Mesangial cell (primary cell): ENCODE measurements around the gene ZNF692. TPM values are rescaled to one million over a fixed set of nuclear protein-coding genes. Genes with fewer than 3 reads are reported as not detected.

Experiments
- total RNA-seq: library from RNA; depleted of rRNA; stranded (reverse); fragments of >200 nt; gene quantifications from 2 replicates; pipeline ENCODE4 v1.2.3, GENCODE V29; 2015

The ZNF692 gene
- total RNA-seq = 20.3 and 23.6 TPM in 2 replicates

GRCh38 chr1:248858891-248859889 lies at the start of gene ZNF692:
ZNF692 (minus strand) TSS chr1:248859085; CDS start chr1:248858309, 776 bp downstream.

DNA sequence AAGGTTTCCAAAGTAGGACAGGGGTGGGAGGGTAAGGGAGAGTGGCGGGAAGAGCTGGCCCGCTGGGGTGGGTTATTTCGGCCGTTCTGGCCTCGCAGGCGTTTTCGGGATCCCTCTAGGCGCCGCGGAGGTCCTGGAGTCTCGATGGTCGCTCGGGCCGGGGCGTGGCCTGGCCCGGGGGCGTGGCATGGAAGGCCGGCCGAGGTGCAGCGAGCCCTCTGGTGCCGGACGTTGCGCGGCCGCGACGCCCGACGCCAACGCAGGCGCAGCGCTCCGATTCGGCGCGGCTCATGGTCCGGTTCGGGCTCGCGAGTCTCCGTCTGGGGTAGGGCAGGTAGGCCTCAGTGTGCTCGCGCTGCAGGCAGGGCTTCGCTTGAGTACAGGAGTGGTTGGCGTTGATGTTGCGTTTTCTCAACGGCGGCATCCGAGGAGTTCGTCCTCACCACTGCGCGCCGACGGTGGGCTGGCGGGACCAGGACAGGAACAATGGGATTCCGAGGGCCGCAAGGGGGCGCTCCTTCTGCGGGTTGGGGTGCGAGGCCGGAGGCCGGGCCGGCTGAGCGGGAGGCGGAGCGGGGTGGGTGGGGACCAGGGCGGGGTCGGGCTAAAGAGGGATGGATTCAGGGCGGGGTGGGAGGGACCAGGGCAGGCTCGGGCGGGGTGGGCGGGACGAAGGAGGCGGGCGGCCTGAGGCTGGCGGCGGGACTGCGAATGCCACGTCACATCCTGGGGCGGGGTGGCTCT lies 47.3 kb upstream of the ZNF692 start, which contains the start of gene PGBD2:
TSS of gene PGBD2 (plus strand) at position 227 of the 744 bp plus-strand sequence. CDS start 7,628 bp downstream, outside the sequence.

GRCh38 chr1:248837781-248838356 lies 21.0 kb downstream of the ZNF692 start, which contains the start of gene ZNF672:
ZNF672 (plus strand) TSS chr1:248838224; CDS start chr1:248847275, 9,051 bp downstream.

DNA sequence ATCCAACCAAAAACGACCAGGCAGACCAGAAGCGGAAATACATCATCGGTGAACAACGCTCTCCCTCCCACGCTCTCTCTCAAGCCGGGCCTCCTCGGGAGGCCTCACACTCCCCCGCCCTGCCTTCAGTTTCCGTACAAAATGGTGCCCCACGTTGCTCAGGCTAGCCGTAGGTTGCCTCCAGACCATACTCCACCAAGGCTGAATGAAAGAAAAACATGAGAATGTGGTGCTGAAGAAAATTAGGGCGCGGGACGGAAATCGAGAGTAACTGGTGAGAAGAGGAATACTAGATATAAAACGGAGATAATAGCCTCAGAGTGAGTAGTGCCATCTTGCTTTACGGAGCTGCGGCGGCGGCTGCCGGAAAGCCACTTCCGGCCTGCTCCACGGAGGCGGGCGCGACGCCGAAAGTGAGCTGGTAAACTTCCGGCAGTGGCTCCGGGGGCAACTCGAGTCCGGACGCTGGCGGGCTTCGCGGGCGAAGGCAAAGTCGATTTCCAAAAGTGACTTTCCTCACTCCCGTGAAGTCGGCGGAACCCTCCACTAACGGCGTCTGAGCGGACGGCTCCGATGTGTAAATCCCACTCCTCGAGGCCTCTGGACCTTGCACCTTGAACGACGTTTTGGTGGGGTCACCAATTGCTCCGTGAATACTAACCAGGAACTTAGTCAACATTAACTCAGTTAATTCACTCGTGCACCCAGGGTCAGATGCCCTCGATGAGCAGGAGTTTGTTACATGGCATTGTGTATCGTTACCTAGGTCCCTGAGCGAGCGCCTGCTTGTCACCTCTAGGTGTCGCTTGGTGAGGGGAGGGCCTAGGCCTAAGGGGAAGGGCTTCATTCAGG lies 32.8 kb downstream of the ZNF692 start, which contains the start of gene SH3BP5L:
TSS of gene SH3BP5L (minus strand) at position 7 of the 852 bp plus-strand sequence. CDS start 980 bp downstream, outside the sequence.

Other genes with a start within 250 kb of the ZNF692 start
- not detected in 2 replicates for gene OR2T11, start 224.0 kb downstream of the ZNF692 start, total RNA-seq
- gene OR2T35, start 213.8 kb downstream of the ZNF692 start, total RNA-seq = not detected in 2 replicates
- not detected in 2 replicates for gene OR2T27, start 203.6 kb downstream of the ZNF692 start, total RNA-seq
- not detected in 2 replicates for gene OR14I1, start 156.3 kb downstream of the ZNF692 start, total RNA-seq
- not detected in 2 replicates for gene LYPD8, start 103.3 kb downstream of the ZNF692 start, total RNA-seq
- gene SH3BP5L, start 33.2 kb downstream of the ZNF692 start, total RNA-seq = 22.7 and 23.7 TPM in 2 replicates
- 20.0 and 29.8 TPM in 2 replicates for gene ZNF672, start 20.9 kb downstream of the ZNF692 start, total RNA-seq
- gene PGBD2, start 47.1 kb upstream of the ZNF692 start, total RNA-seq = 2.3 and 3.7 TPM in 2 replicates